GM12873 (cell line): ENCODE data around the gene POLR3F.

Experiments
- TF ChIP-seq, protein P1 (sequence below): IDR thresholded peaks from 2 replicates; pipeline ENCODE4 v1.5.1; 2012; ENCODE audit warnings: low read depth, mild to moderate bottlenecking, moderate library complexity, low read length, control low read depth; ENCODE audit not compliant: insufficient read depth; ENCODE audit errors: missing control alignments

POLR3F gene

DNA sequence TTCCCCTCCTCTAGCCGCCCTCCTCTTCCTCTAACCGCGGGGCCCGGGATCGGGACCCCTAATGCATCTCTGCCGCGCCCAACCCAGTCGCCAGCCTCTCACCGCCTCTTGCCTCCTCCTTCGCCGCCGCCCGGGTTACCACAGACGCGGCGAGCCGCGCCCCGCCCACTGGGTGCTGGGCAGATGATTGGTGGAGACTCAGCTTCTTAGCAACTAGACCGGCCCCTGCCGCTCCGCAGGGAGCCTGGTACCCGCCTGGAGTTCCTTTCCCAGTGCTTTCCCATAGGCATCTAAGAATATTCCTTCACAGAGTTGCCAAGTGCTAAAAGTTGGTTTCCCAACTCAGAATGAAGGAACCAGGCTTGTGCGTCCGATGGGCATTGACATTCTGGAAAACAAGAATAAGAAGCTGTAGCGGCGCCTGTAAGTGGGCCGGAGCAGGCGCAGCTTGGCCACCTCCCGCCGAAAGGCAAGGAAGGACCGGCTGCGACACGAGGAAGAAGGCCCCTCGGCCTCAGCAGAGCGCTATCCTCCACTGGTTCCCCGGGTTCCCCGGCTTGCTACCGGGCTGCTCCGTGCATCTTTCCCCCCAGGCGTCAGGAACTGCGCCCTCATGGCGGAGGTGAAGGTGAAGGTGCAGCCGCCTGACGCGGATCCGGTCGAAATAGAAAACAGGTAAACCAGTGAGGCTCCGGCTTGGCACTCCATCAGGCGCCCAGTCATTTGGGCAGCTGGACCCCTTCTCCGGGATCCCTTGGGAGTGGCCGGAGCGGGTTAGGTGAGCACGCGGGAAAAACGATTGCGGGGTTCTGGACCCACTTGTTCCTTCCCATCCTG, at the start of gene POLR3F, which contains the start of gene DZANK1:
Gene POLR3F, plus strand, starts transcription at position 497 of the 837 bp plus-strand sequence. Its CDS starts 117 bp downstream, at position 614.
Gene DZANK1, minus strand, starts transcription at position 137 of the 837 bp plus-strand sequence. CDS start 1,672 bp downstream, outside the sequence.
- TF ChIP-seq, protein P1, sequence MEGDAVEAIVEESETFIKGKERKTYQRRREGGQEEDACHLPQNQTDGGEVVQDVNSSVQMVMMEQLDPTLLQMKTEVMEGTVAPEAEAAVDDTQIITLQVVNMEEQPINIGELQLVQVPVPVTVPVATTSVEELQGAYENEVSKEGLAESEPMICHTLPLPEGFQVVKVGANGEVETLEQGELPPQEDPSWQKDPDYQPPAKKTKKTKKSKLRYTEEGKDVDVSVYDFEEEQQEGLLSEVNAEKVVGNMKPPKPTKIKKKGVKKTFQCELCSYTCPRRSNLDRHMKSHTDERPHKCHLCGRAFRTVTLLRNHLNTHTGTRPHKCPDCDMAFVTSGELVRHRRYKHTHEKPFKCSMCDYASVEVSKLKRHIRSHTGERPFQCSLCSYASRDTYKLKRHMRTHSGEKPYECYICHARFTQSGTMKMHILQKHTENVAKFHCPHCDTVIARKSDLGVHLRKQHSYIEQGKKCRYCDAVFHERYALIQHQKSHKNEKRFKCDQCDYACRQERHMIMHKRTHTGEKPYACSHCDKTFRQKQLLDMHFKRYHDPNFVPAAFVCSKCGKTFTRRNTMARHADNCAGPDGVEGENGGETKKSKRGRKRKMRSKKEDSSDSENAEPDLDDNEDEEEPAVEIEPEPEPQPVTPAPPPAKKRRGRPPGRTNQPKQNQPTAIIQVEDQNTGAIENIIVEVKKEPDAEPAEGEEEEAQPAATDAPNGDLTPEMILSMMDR, result no peak

DNA sequence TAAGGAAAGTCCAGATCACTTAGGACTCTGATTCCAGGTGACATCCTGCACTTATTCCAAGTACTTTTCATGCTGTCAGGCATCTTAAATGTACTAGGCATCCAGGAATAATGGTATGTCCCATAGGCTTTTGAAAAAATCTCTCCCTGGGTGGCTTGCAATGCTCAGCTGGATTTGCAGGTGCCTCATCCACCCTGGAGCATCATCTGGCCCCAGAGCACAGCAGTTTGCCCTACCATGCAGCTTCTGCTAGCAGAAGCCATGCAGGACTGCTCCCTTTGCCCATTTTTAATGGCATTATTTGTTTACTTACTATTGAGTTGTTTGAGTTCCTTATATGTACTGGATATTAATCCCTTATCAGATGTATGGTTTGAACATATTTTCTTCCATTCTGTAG, 45.6 kb upstream of the POLR3F start:
- TF ChIP-seq, protein P1, result no peak

- TF ChIP-seq, protein P1, result no peak
Measured at GRCh38 chr20:18427214-18427613, 40.0 kb upstream of the POLR3F start.

- TF ChIP-seq, protein P1, result no peak
Measured at GRCh38 chr20:18428490-18429173, 38.6 kb upstream of the POLR3F start.

DNA sequence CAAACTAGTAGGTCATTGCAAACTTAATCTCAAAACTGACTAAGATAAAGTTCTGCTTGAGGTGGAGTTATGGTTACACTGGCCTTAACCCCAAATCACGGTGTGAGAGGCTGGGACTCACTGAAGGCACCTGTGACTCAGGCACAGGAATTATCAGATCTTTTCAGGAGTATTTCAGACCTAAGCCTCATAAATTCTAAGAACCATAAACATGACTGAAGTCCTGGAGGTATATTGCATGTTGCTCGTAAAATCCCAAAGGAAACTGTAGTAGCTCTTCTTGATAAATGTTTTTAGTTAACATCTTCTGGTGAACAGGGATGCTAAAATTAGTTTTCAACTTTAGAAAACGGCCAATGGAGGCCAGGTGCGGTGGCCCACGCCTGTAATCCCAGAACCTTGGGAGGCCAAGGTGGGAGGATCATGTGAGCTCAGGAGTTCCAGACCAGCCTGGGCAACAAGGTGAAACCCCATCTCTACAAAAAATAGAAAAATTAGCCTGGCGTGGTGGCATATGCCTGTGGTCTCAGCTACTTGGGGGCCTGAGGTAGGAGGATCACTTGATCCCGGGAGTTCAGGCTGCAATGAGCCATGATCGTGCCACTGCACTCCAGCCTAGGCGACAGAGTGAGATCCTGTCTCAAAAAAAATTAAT, 36.9 kb upstream of the POLR3F start:
- TF ChIP-seq, protein P1, result no peak

GRCh38 chr20:18431206-18431605, 36.0 kb upstream of the POLR3F start:
- TF ChIP-seq, protein P1, result no peak

- TF ChIP-seq, protein P1, result no peak
Measured at GRCh38 chr20:18436847-18437246, 30.3 kb upstream of the POLR3F start.
